Adrenal gland (tissue), 12 donors: ENCODE measurements around the gene KLHL12. TPM values are rescaled to one million over a fixed set of nuclear protein-coding genes. Genes with fewer than 3 reads are reported as not detected.

ENCODE experiments used
- DNase-seq, 7 donors: peaks; one replicate each; pipeline ENCODE4 v3.0.0-alpha.2; 2019 to 2020
- H3K27ac ChIP-seq, 5 donors: fragments of 200-600 bp; sonication (generic) in 4 of 5; 1 replicate in 3 of 5; 2 replicates in 2 of 5; pipeline versions ENCODE4 v1.5.1 to v1.8.0; 2016 to 2020; ENCODE audit warnings: mild to moderate bottlenecking in 1 of 5
- H3K27me3 ChIP-seq: fragments of 200-600 bp; 2 replicates; pipeline ENCODE4 v1.8.0; 2021
- H3K36me3 ChIP-seq, 2 donors: fragments of 200-600 bp; replicated peaks in 1 of 2; 1 replicate in 1 of 2; 2 replicates in 1 of 2; pipeline versions ENCODE4 v1.5.1 to v1.8.0; 2018 to 2022
- H3K4me1 ChIP-seq, 2 donors: fragments of 200-600 bp; replicated peaks in 1 of 2; 1 replicate in 1 of 2; 2 replicates in 1 of 2; pipeline versions ENCODE4 v1.5.1 to v1.8.0; 2018 to 2021
- H3K4me3 ChIP-seq, 4 donors: fragments of 200-600 bp; sonication (generic) in 3 of 4; one replicate each; pipeline ENCODE4 v1.5.1; 2016 to 2018
- H3K9me3 ChIP-seq, 3 donors: fragments of 200-600 bp; sonication (generic) in 1 of 3; replicated peaks in 1 of 3; 1 replicate in 2 of 3; 2 replicates in 1 of 3; pipeline versions ENCODE4 v1.5.1 to v1.8.0; 2016 to 2021
- POLR2A ChIP-seq, 2 donors: fragments of 450-650 bp; IDR thresholded peaks; one replicate each; pipeline ENCODE4 v1.6.1; 2017; ENCODE audit warnings: antibody characterized with exemption in 2 of 2, mild to moderate bottlenecking in 2 of 2, moderate library complexity in 1 of 2
- WGBS, 4 donors: extraction: QIAGEN DNeasy Blood & Tissue Kit in 2 of 4; methylation state at CpG; one replicate each; pipeline versions ENCODE4 v1.1.5 to v1.1.7; 2013 to 2017; 5-methylcytosine and 5-hydroxymethylcytosine counted together
- intact Hi-C, 2 donors: fragments of 100-400 bp; cut with DNase I; formaldehyde crosslinking; loops; one replicate each; pipeline versions ENCODE4 v1.14.1 to v1.15.0; 2022 to 2023
- polyA plus RNA-seq, 3 donors: library from polyadenylated mRNA; stranded (reverse); fragments of 200-250 nt in 2 of 3; fragments of 350-450 nt in 1 of 3; fragmentation: Illumina TruSeq in 1 of 3; extraction: RNeasy Lipid Tissue Mini Kit (QIAGEN cat#74804) in 1 of 3; gene quantifications; one replicate each; pipeline ENCODE4 v1.2.3, GENCODE V29; 2013 to 2014
- total RNA-seq, 9 donors: library from RNA; depleted of rRNA in 4 of 9; stranded (reverse); fragments of >200 nt in 4 of 9; fragments of 120-200 nt in 1 of 9; fragmentation: NEBNext Ultra II Directional in 1 of 9; extraction: Animal tissue kit (Norgen Biotek cat#: 25700) in 1 of 9; gene quantifications; one replicate each; pipeline versions ENCODE4 v1.1.0 to v1.2.4, GENCODE V29; 2013 to 2023
- TF ChIP-seq, protein P1 (sequence below), 6 experiments: fragments of 450-650 bp in 4 of 6; fragments of 200-600 bp in 2 of 6; sonication (generic) in 1 of 6; IDR thresholded peaks; 1 replicate in 5 of 6; 2 replicates in 1 of 6; pipeline versions ENCODE4 v1.5.1 to v1.8.0; 2016 to 2021; ENCODE audit warnings: antibody characterized with exemption in 6 of 6, mild to moderate bottlenecking in 2 of 6, moderate library complexity in 1 of 6
- donor health status: healthy with polysubstance abuse.
- donor health status: Bipolar disorder and iron deficiency.
- donor health status: DM: yes; HTN: yes; CAD: no.
- donor health status: DM: no; HTN: no; CAD: no.
- donor health status: DM: no; HTN: no; CAD: no.
- donor health status: DM: yes; HTN: yes; CAD: no.

The KLHL12 gene
- total and polyA plus RNA-seq, 12 donors = 12.2 to 41.9 (median 26.7) TPM

DNA sequence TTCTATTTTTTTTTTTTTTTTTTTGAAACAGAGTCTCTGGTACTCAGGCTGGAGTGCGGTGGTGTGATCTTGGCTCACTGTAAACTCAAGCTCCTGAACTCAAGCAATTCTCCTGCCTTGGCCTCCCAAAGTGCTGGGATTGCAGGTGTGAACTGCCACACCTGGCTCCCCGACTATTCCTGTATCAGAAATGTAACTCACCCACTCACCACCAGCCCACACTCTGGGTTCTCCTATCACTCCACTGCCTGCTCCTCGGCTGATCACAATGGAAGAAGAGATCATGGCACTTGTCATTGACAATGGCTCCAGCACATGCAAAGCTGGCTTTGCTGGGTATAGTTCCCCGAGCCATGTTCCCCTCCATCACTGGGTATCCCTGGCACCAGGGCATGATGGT is 54.0 kb downstream of the KLHL12 start:
- 84 to 89% (median 87%) methylated on average over 4 of the region's 4 CpGs for WGBS, 4 donors
- no peaks in the 10 kb centered on the region for H3K27me3 ChIP-seq
- DNase-seq = no peak
- intact Hi-C loops = no loop called here
- no peak for TF ChIP-seq POLR2A (IDR thresholded peaks at IDR 0.05)
- TF ChIP-seq, protein P1, sequence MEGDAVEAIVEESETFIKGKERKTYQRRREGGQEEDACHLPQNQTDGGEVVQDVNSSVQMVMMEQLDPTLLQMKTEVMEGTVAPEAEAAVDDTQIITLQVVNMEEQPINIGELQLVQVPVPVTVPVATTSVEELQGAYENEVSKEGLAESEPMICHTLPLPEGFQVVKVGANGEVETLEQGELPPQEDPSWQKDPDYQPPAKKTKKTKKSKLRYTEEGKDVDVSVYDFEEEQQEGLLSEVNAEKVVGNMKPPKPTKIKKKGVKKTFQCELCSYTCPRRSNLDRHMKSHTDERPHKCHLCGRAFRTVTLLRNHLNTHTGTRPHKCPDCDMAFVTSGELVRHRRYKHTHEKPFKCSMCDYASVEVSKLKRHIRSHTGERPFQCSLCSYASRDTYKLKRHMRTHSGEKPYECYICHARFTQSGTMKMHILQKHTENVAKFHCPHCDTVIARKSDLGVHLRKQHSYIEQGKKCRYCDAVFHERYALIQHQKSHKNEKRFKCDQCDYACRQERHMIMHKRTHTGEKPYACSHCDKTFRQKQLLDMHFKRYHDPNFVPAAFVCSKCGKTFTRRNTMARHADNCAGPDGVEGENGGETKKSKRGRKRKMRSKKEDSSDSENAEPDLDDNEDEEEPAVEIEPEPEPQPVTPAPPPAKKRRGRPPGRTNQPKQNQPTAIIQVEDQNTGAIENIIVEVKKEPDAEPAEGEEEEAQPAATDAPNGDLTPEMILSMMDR (IDR thresholded peaks at IDR 0.05) = no peak
- no peaks in the 10 kb centered on the region for H3K9me3 ChIP-seq
- no peaks in the 10 kb centered on the region for H3K36me3 ChIP-seq
- no peak overlapping the region for H3K27ac ChIP-seq
- H3K4me3 ChIP-seq = no peak overlapping the region
- H3K4me1 ChIP-seq = no peaks in the 10 kb centered on the region

DNA sequence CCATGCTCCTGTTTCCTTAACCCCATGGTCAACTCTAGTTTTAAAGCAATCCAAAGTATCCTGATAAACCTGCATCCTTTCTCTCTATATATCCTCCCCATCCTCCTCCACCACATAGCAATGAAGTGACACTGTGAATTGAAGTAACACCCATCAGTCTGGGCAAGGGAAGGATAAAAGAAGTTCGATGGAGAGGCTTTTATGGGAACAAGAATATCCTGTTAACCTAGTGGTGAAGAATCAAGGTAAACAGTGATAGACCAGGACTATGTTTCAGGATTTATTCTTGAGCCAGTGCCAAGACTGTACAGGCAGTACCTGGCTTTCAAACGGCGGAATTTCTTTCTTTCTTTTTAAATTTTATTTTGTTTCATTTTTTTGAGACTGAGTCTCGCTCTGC is 55.7 kb downstream of the KLHL12 start:
- Histone ChIP-seq H3K27ac (no peak overlapping the region), H3K27me3 (no peaks in the 10 kb centered on the region), H3K4me3 (no peak overlapping the region), H3K36me3 (no peaks in the 10 kb centered on the region), H3K4me1 (no peaks in the 10 kb centered on the region), H3K9me3 (no peaks in the 10 kb centered on the region)
- 64 to 77% (median 71%) methylated on average over 4 of the region's 4 CpGs for WGBS, 4 donors
- no peak for DNase-seq
- TF ChIP-seq POLR2A (IDR thresholded peaks at IDR 0.05) = no peak
- TF ChIP-seq, protein P1 (IDR thresholded peaks at IDR 0.05) = no peak
- intact Hi-C loops = no loop called here

DNA sequence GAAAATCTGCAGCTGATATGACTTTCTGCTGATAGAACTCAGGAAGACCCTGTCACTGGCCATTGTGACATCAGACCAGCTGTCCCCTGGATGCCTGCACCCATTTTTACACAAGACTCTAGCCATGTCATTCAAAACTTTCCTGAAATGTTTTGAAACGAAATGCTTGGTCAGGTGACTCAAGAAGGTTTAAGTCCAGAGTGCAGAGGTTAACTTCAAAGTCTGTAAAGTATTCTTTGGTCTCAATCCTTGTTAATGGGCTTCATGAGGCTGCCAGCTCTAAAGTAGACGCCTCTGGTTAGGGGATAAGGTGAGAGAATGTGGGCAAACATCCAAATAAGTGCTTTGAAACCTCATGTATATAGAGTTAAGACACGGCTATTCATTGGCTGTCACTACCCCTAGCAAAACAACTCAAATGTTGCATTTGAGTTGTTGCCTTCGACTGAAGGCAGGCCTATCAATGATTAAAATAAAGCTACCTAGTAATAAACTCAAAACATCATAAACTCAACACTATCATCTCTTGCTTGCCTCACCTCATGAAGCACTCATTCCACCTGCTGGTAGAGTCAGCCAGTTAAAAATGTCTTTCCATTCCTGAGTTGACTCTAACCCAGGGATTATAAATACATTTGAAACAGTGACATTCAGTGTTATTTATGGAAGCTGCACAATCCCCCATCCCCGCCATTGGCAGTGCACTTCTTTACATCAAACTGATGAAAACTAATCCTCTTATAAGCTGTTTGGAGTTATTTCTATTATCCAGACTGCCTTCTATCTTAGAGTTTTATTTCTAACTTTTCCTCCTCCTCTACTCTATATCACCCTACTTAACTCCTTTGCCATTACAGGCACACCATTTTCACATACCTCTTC is 64.1 kb downstream of the KLHL12 start:
- H3K4me3 ChIP-seq = no peak overlapping the region
- no peaks in the 10 kb centered on the region for H3K27me3 ChIP-seq
- H3K36me3 ChIP-seq = no peaks in the 10 kb centered on the region
- H3K9me3 ChIP-seq = no peaks in the 10 kb centered on the region
- H3K27ac ChIP-seq = no peak overlapping the region
- 67 to 76% (median 72%) methylated on average over 5 of the region's 5 CpGs for WGBS, 4 donors
- intact Hi-C loops = no loop called here
- no peak for DNase-seq
- peaks cover 0 to 7% of the 10 kb centered on the region in 2 donors for H3K4me1 ChIP-seq
- TF ChIP-seq, protein P1 (IDR thresholded peaks at IDR 0.05) = no peak
- TF ChIP-seq POLR2A (IDR thresholded peaks at IDR 0.05) = no peak

DNA sequence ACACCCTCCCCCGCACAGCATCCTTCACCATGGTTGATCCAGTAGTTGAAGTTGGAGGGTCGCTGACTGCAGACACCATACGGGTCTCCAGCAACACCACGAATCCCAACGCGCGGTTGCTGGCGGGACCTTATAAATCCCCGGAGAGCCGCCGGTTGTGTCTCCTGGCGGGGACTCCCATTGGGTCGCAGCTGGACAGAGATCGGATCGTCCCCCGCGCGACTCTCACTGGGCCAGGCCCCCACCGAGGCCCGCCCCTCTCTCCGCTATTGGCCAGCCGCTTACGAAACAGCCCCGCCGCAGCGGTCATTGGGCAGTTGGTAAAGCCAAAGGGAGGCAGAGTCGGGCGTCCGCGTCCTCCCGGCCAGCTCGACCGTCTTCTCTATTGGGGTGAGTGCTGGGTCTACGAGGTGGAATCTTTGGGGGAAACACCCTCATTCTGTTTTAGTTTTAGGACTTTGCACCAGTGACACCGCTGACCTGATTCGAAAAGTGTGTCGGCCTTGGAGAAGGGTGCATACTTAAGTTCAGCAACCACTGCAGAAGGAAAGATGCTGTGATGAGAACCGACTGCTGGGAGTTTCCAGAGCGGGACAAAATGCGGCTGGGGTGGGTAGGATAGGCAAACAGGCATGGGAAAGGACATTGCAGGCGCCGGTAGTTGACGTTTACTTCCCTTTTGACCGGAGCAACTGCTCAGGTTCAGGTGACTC is 65.5 kb downstream of the KLHL12 start:
- intact Hi-C loops = no loop called here

More for the DNA sequence above, 65.5 kb downstream of the KLHL12 start:
- Histone ChIP-seq H3K4me1 (peaks cover 0 to 7% of the 10 kb centered on the region in 2 donors), H3K27me3 (no peaks in the 10 kb centered on the region), H3K36me3 (no peaks in the 10 kb centered on the region), H3K9me3 (no peaks in the 10 kb centered on the region), H3K4me3 (peak overlapping the region in 2 of 4 donors; percentile 70 to 79), H3K27ac (peak overlapping the region in 1 of 5 donors; percentile 35)
- TF ChIP-seq POLR2A (IDR thresholded peaks at IDR 0.05) = peak in 1 of 2 donors; percentile 49
- TF ChIP-seq, protein P1 (IDR thresholded peaks at IDR 0.05) = no peak
- 0 to 2% (median 1%) methylated on average over 12 to 44 of the region's 44 CpGs for WGBS, 4 donors
- DNase-seq = peak; percentile 90 to 96 (median 94)
